ENCODE results near the gene TMEM80. TPM values are rescaled to one million over a fixed set of nuclear protein-coding genes. Genes with fewer than 3 reads are reported as not detected.

The TMEM80 gene
- total RNA-seq, 1 donor from 2014 or later, result 5.7 TPM

DNA sequence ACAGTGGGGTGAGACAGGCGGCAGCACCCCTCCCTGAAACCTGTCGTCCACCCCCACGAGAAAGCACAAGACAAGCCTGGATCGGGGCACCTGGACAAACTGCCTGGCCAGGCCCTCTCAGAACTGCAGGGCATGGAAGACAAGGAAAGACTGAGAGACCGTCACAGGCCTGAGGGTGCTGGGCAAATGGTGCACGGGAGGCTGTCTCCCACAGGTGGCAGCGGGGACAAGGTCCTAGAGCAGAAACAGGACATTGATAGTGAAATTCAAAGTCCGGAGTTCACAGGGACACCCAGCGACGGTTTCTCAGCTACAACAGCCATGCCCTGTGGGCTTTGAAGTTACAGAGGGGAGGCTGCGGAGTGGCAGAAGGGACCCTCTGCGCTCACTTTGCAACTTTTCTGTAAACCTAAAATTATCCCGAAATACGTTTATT is 37.9 kb upstream of the TMEM80 start:
- Histone ChIP-seq H3K4me1 (ENCODE audit: control insufficient read depth in 3 of 3, insufficient read depth in 3 of 3, low read length in 3 of 3) (peaks cover 0 to 8% (median 3%) of the 10 kb centered on the region in 3 donors), H3K27me3 (ENCODE audit: control insufficient read depth in 3 of 3, insufficient read depth in 3 of 3, low read length in 3 of 3) (no peaks in the 10 kb centered on the region), H3K27ac (ENCODE audit: low read depth, low read length) (no peak overlapping the region), H3K36me3 (ENCODE audit: control insufficient read depth in 3 of 3, insufficient read depth in 3 of 3, low read length in 3 of 3) (peaks cover 7 to 9% (median 7%) of the 10 kb centered on the region in 3 donors), H3K4me3 (ENCODE audit: low read length in 3 of 3) (no peak overlapping the region), H3K9ac (ENCODE audit: low read depth in 1 of 3, low read length in 3 of 3) (no peak overlapping the region), H3K9me3 (ENCODE audit: control insufficient read depth in 3 of 3, low read length in 3 of 3) (no peaks in the 10 kb centered on the region)

DNA sequence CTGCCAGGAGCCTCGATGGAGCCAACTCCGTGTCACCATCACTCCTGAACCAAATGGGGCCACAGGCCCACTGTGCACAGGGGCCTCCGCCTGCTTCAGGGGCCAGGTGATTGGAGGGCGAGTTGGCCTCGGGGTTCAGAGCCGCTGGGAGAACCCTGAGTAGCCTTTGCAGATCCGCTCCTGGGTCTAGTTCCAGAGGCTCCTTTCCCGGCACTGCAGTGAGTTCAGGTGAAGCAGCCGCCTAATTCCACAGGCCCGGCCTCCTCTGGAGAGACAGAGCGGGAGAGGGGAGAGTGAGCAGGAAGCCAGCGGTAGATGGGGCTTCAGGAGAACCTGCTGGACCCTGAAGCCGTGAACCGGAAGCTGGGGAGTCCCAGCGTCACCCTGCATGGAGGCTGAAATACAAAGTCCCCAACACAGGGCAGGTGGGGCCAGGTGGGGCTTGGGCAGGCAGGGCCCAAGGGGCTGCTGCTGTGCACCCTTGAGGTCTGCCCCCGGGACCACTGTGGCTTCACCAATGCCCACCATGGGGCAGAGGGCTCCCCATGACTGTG is 36.0 kb upstream of the TMEM80 start:
- H3K4me1 ChIP-seq (ENCODE audit: control insufficient read depth in 3 of 3, insufficient read depth in 3 of 3, low read length in 3 of 3), result peaks cover 0 to 10% (median 3%) of the 10 kb centered on the region in 3 donors
- H3K27ac ChIP-seq (ENCODE audit: low read depth, low read length), result no peak overlapping the region
- H3K36me3 ChIP-seq (ENCODE audit: control insufficient read depth in 3 of 3, insufficient read depth in 3 of 3, low read length in 3 of 3), result peaks cover 0 to 15% (median 8%) of the 10 kb centered on the region in 3 donors
- no peak overlapping the region for H3K4me3 ChIP-seq (ENCODE audit: low read length in 3 of 3)
- no peaks in the 10 kb centered on the region for H3K27me3 ChIP-seq (ENCODE audit: control insufficient read depth in 3 of 3, insufficient read depth in 3 of 3, low read length in 3 of 3)
- H3K9ac ChIP-seq (ENCODE audit: low read depth in 1 of 3, low read length in 3 of 3), result no peak overlapping the region
- H3K9me3 ChIP-seq (ENCODE audit: control insufficient read depth in 3 of 3, low read length in 3 of 3), result no peaks in the 10 kb centered on the region

DNA sequence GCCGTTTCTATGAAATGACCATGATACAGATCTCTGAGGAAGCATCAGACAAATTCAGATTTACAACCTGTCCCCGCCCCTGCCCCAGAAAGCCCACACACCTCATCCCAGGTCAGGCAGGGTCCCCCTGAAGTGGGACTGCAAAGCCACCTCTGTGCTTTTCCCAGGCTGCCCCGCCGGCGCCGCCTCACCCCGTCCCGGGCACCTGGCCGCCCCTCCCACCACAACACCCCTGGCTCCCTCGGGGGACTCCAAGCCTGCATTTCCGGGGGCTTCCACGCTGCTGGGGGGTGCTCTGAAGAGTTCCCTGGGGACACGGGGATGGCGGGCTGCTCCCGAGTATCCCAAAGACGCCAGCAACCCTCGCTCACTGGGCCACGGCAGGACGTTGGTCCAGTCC is 35.3 kb upstream of the TMEM80 start:
- Histone ChIP-seq H3K27ac (ENCODE audit: low read depth, low read length) (no peak overlapping the region), H3K9ac (ENCODE audit: low read depth in 1 of 3, low read length in 3 of 3) (no peak overlapping the region), H3K4me3 (ENCODE audit: low read length in 3 of 3) (no peak overlapping the region), H3K27me3 (ENCODE audit: control insufficient read depth in 3 of 3, insufficient read depth in 3 of 3, low read length in 3 of 3) (no peaks in the 10 kb centered on the region), H3K4me1 (ENCODE audit: control insufficient read depth in 3 of 3, insufficient read depth in 3 of 3, low read length in 3 of 3) (peaks cover 2 to 13% (median 5%) of the 10 kb centered on the region in 3 donors), H3K36me3 (ENCODE audit: control insufficient read depth in 3 of 3, insufficient read depth in 3 of 3, low read length in 3 of 3) (peaks cover 0 to 15% (median 8%) of the 10 kb centered on the region in 3 donors), H3K9me3 (ENCODE audit: control insufficient read depth in 3 of 3, low read length in 3 of 3) (no peaks in the 10 kb centered on the region)

DNA sequence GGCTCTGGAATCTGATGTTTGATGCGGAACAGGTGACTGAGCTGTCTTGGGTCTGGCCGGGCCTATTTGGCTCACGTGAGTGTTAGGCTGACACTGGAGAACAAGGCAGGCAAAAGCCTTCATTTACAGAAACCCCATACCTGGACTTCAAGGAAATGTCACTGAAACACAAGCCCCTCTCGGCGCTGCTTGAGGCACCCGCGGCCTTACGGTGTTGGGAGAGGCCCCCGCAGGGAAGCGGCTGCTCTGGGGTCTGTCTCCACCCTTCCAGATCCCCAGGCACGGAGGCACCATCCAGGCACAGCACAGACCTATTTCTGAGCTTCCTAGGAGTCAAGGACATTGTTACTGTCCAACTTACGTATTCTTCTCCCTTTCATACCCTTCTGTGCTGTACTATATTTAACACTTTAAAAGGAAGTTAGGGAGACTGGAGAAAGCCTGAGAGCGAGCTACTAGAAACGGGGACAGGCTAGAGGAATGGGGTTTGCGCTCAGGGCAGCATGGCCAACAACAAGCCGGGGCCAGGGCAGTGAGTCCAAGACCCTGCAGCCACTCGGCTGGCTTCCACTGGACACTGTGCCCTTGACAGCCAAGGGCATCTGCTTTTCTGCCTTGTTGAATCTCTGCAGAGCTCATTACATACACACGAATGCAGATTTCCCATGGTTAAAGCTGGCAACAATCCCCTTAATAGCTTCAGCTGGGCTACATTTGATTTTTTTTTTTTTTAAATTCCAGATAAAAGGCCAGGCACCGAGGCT is 34.8 kb upstream of the TMEM80 start:
- Histone ChIP-seq H3K27me3 (ENCODE audit: control insufficient read depth in 3 of 3, insufficient read depth in 3 of 3, low read length in 3 of 3) (no peaks in the 10 kb centered on the region), H3K9ac (ENCODE audit: low read depth in 1 of 3, low read length in 3 of 3) (no peak overlapping the region), H3K4me1 (ENCODE audit: control insufficient read depth in 3 of 3, insufficient read depth in 3 of 3, low read length in 3 of 3) (peaks cover 8 to 19% (median 11%) of the 10 kb centered on the region in 3 donors), H3K27ac (ENCODE audit: low read depth, low read length) (no peak overlapping the region), H3K9me3 (ENCODE audit: control insufficient read depth in 3 of 3, low read length in 3 of 3) (no peaks in the 10 kb centered on the region), H3K4me3 (ENCODE audit: low read length in 3 of 3) (no peak overlapping the region), H3K36me3 (ENCODE audit: control insufficient read depth in 3 of 3, insufficient read depth in 3 of 3, low read length in 3 of 3) (peaks cover 0 to 17% (median 8%) of the 10 kb centered on the region in 3 donors)

DNA sequence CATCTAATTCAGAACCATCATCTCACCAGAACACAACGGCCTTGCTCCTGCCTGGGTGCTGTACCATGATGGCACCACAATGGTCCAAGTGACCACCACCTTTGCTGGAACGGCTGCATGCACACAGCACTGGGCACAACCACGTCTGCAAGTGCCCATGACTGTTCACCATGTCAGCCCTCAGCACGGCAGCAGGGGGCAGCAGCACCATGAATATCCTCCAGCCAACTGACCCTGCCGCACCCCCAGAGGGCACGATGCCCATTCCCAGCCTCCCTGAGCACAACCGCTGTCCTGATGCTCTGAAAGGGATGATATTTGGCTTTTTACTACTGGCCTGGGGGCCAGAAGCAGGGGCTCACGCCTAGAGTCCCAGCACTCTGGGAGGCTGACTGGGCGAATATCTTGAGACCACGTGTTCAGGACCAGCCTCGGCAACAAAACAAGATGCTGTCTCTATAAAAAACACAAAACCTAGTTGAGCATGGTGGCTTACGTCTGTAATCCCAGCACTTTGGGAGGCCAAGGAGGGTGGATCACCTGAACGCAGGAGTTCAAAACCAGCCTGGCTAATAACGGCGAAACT is 32.8 kb upstream of the TMEM80 start:
- no peak overlapping the region for H3K9ac ChIP-seq (ENCODE audit: low read depth in 1 of 3, low read length in 3 of 3)
- H3K4me1 ChIP-seq (ENCODE audit: control insufficient read depth in 3 of 3, insufficient read depth in 3 of 3, low read length in 3 of 3), result peaks cover 10 to 21% (median 15%) of the 10 kb centered on the region in 3 donors
- H3K27me3 ChIP-seq (ENCODE audit: control insufficient read depth in 3 of 3, insufficient read depth in 3 of 3, low read length in 3 of 3), result no peaks in the 10 kb centered on the region
- no peak overlapping the region for H3K27ac ChIP-seq (ENCODE audit: low read depth, low read length)
- peaks cover 0 to 16% (median 9%) of the 10 kb centered on the region in 3 donors for H3K36me3 ChIP-seq (ENCODE audit: control insufficient read depth in 3 of 3, insufficient read depth in 3 of 3, low read length in 3 of 3)
- no peak overlapping the region for H3K4me3 ChIP-seq (ENCODE audit: low read length in 3 of 3)
- H3K9me3 ChIP-seq (ENCODE audit: control insufficient read depth in 3 of 3, low read length in 3 of 3), result no peaks in the 10 kb centered on the region

DNA sequence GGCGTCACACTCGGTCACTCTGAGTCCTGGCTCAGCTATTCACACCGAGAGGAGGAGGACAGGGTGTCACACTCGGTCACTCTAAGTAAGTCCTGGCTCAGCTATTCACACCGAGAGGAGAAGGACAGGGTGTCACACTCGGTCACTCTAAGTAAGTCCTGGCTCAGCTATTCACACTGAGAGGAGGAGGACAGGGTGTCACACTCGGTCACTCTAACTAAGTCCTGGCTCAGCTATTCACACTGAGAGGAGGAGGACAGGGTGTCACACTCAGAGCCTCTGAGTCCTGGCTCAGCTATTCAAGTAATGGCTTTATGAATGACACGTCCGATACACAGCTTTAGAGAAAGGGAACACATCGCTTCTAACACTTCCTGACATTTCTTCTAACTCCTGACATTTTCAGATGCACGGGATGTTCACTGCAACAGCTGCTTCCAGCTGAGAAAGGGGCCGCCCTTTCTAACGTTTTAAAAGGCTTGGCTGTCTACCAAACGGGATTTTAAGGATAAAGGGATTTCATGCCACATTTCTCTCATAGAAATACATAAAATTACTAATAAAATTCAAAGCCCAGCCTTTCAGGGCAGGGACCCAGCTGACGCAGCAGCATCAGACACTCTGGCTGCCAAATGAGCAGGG is 30.4 kb upstream of the TMEM80 start:
- peak overlapping the region; percentile 37 for H3K27ac ChIP-seq (ENCODE audit: low read depth, low read length)
- peak overlapping the region in 1 of 3 donors; percentile 68 for H3K9ac ChIP-seq (ENCODE audit: low read depth in 1 of 3, low read length in 3 of 3)
- H3K4me1 ChIP-seq (ENCODE audit: control insufficient read depth in 3 of 3, insufficient read depth in 3 of 3, low read length in 3 of 3), result peaks cover 10 to 21% (median 15%) of the 10 kb centered on the region in 3 donors
- H3K36me3 ChIP-seq (ENCODE audit: control insufficient read depth in 3 of 3, insufficient read depth in 3 of 3, low read length in 3 of 3), result peaks cover 0 to 13% (median 7%) of the 10 kb centered on the region in 3 donors
- H3K27me3 ChIP-seq (ENCODE audit: control insufficient read depth in 3 of 3, insufficient read depth in 3 of 3, low read length in 3 of 3), result no peaks in the 10 kb centered on the region
- H3K4me3 ChIP-seq (ENCODE audit: low read length in 3 of 3), result peak overlapping the region; percentile 28 to 52 (median 43)
- no peaks in the 10 kb centered on the region for H3K9me3 ChIP-seq (ENCODE audit: control insufficient read depth in 3 of 3, low read length in 3 of 3)

DNA sequence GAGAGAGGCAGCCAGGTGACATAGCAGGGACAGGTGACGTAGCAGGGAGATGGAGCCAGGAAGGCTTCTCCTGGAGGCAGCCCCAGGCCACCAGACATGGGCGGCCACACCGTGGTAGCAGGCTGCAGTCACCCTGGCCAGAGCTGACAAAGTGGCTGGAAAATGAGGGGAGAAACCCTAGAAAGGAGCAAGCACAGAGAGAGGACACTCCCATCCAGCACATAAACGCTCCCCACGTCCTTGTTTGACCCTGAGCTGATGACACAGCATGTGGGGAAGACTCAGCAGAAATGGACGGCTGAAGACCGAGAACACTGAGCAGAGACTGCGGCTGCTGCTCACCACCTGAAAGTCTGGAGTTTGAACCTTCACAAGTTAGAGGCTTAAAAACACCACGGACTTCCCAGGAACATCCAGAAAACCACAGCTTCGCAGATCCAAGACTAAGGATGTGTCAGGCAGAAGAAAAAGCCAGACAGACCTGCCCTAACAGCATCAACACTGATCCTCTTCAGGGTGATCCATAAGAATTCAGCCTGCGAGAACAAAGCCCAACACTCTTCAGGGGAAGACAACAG is 29.8 kb upstream of the TMEM80 start:
- peaks cover 0 to 13% (median 7%) of the 10 kb centered on the region in 3 donors for H3K36me3 ChIP-seq (ENCODE audit: control insufficient read depth in 3 of 3, insufficient read depth in 3 of 3, low read length in 3 of 3)
- H3K4me3 ChIP-seq (ENCODE audit: low read length in 3 of 3), result peak overlapping the region; percentile 28 to 52 (median 43)
- peak overlapping the region; percentile 37 for H3K27ac ChIP-seq (ENCODE audit: low read depth, low read length)
- peaks cover 10 to 20% (median 15%) of the 10 kb centered on the region in 3 donors for H3K4me1 ChIP-seq (ENCODE audit: control insufficient read depth in 3 of 3, insufficient read depth in 3 of 3, low read length in 3 of 3)
- no peaks in the 10 kb centered on the region for H3K27me3 ChIP-seq (ENCODE audit: control insufficient read depth in 3 of 3, insufficient read depth in 3 of 3, low read length in 3 of 3)
- peak overlapping the region in 1 of 3 donors; percentile 68 for H3K9ac ChIP-seq (ENCODE audit: low read depth in 1 of 3, low read length in 3 of 3)
- no peaks in the 10 kb centered on the region for H3K9me3 ChIP-seq (ENCODE audit: control insufficient read depth in 3 of 3, low read length in 3 of 3)

DNA sequence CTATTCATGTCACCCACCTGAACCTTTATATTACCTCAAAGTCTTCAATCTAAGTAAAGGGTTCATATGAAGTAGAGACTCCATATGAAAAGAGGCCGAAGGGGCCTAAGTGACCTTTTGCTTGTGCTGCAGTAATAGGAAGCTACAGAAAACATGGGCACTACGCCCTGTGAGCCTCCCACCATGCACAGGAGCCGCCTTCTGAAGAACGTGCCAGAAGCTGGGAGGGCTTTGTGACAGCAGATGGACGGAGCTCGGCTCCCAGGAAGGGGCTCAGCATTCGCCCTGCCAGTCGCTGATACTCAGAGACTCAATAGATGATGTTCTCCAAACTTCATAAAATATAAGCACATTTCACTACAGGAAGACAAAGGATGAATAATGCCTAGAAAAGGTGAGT is 21.8 kb upstream of the TMEM80 start:
- H3K4me1 ChIP-seq (ENCODE audit: control insufficient read depth in 3 of 3, insufficient read depth in 3 of 3, low read length in 3 of 3), result no peaks in the 10 kb centered on the region
- H3K9me3 ChIP-seq (ENCODE audit: control insufficient read depth in 3 of 3, low read length in 3 of 3), result no peaks in the 10 kb centered on the region
- H3K27ac ChIP-seq (ENCODE audit: low read depth, low read length), result no peak overlapping the region
- H3K36me3 ChIP-seq (ENCODE audit: control insufficient read depth in 3 of 3, insufficient read depth in 3 of 3, low read length in 3 of 3), result peaks cover 26 to 31% (median 30%) of the 10 kb centered on the region in 3 donors
- no peak overlapping the region for H3K9ac ChIP-seq (ENCODE audit: low read depth in 1 of 3, low read length in 3 of 3)
- H3K4me3 ChIP-seq (ENCODE audit: low read length in 3 of 3), result no peak overlapping the region
- H3K27me3 ChIP-seq (ENCODE audit: control insufficient read depth in 3 of 3, insufficient read depth in 3 of 3, low read length in 3 of 3), result no peaks in the 10 kb centered on the region

DNA sequence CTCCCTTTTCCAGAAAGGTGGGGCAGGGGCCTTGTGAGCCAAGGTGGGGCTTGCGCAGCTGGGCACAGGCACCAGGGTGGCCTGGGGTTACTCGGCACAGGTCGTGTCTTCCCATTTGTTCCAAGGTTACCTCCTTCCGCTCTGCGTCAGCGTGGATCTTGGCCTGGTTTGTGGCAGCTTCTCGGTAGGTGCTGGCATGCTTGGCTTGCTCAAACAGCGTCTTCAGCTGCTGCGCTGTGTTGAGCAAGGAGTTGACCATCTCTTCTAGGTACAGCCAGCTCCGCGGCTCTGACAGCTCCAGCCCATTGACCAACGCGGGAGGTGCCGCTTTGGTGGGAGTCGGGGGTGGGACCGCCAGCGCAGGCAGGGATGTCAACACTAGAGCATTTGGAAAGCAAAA is 21.2 kb upstream of the TMEM80 start:
- Histone ChIP-seq H3K4me3 (ENCODE audit: low read length in 3 of 3) (no peak overlapping the region), H3K27ac (ENCODE audit: low read depth, low read length) (no peak overlapping the region), H3K9ac (ENCODE audit: low read depth in 1 of 3, low read length in 3 of 3) (no peak overlapping the region), H3K27me3 (ENCODE audit: control insufficient read depth in 3 of 3, insufficient read depth in 3 of 3, low read length in 3 of 3) (no peaks in the 10 kb centered on the region), H3K4me1 (ENCODE audit: control insufficient read depth in 3 of 3, insufficient read depth in 3 of 3, low read length in 3 of 3) (no peaks in the 10 kb centered on the region), H3K9me3 (ENCODE audit: control insufficient read depth in 3 of 3, low read length in 3 of 3) (no peaks in the 10 kb centered on the region), H3K36me3 (ENCODE audit: control insufficient read depth in 3 of 3, insufficient read depth in 3 of 3, low read length in 3 of 3) (peaks cover 28 to 31% (median 31%) of the 10 kb centered on the region in 3 donors)
